HG02678 (cell line): ENCODE results near the gene NAP1L4.
A peak's percentile ranks its signal among the peaks of the same experiment; 100 is the strongest.

ENCODE experiments used
- ATAC-seq: cut with Tn5 transposase; IDR thresholded peaks from one replicate; pipeline ENCODE4 v1.9.1; 2021; ENCODE audit warnings: mild to moderate bottlenecking, moderate library complexity; ENCODE audit not compliant: unreplicated experiment

NAP1L4 gene, protein sequence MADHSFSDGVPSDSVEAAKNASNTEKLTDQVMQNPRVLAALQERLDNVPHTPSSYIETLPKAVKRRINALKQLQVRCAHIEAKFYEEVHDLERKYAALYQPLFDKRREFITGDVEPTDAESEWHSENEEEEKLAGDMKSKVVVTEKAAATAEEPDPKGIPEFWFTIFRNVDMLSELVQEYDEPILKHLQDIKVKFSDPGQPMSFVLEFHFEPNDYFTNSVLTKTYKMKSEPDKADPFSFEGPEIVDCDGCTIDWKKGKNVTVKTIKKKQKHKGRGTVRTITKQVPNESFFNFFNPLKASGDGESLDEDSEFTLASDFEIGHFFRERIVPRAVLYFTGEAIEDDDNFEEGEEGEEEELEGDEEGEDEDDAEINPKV

DNA sequence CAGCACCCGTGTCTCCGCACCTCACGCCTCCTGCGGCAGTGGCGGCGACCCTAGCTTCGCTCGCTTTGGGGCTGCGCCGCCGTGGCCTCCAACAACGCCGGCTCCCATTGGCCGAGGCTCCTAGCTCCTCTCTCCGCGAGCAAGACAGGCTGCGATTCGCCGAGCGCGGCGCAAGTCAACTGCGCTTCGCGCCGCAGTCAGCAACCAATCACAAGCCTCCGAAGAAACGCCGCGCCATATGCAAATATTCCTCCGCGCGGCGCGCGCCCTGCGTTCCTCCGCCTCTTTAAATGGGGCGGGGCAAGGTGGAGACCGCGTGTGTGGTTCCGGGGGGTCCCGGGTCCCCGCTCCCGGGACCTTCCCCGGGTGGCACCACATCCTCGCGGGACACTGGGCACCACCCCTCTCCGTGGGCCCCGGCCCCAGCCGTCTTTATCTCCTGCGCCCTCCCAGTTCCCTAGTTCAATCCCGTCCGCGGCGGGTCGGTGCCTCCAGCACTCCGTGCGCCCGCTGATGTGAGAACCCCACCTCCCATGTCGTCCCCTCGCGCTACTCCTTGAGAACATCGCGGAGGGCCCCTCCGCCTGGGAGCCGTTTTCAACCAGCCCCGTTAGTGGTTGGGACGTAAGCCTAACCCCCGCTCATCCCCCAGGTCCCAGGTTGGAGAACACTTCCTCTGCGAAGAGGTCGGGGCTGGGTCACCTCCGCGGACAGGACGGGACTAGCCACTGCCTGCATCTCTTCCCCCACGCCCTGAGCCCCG, at the start of gene NAP1L4:
TSS of gene NAP1L4 (minus strand) at position 96 of the 763 bp plus-strand sequence. CDS start 13,109 bp downstream, outside the sequence.
- ATAC-seq, result peak; percentile 87

DNA sequence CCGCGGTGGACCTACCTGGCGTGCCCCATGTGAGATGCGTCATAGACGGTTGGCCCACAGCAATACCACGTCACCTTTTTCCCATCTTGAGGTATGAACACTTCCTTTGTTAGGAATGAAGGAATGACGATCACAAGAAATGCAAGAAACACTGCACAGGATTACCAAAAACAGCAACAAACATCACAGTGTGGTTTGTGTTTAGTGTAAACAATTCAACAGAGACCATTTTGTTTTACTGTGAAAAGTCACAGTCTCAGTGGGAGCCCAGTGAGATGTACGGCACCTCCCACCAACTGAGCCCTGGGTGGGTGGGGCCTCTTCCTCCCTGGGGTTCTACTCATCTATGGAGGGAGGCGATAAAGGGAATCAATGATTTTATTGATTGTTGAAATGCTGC, 48.8 kb upstream of the NAP1L4 start:
- no peak for ATAC-seq

DNA sequence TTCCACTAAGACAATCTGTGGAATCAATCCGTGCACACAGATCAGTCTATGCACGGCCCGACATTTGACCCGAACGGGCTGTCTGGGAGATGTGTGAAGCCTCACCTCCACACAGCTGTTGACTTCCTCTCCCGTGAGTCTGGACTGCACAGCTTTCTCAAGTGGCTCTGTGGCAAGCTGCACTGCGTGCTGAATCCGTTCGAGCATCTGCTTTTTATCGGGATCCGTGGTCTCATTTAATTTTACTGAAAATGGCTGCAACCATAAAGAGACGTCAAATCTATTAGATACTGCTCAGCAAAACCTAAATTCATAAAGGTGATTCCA, 45.8 kb upstream of the NAP1L4 start:
- ATAC-seq, result no peak

DNA sequence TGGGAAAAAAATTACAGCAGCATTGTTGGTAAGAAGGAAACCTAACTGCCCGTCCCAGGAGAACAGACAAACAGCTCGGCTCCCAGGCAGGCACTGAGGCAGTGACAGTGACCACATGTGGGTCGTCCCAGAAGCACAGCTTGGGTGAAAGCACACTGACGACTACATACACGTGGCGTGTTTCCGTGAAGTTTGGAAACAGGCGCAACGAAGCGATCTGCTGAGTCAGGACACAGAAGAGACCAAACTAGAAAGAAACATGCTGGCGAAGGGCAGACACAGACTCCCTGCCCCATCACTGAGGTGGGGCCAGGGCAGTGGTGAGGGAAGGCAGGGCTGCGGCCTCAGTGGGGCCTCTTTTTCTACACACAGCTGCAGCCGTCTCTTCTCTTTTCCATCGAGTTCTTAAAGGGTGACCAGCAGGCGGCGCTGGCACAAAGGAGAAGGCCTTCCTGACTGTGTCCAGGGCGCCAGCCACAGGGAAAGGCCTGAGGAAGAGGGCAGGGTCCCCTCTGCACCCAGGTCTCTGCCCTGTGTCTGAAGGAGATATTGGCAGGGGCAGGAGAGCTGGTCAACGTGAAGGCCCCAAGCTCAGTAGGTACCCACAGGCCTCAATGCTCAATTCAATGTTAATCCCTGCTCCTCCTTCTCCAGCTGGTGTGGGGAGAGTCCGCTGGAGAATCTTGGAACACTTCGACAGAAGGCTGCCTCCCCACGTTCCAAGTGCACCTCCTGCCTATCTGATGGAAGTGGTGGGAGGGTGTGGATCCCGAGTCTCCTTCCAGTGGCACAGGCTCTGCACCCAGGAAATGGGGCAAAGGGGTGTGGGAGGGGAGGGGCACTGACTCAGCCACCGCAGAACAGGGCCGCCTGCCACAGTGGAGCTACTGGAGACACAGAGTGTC, 45.2 kb upstream of the NAP1L4 start:
- ATAC-seq, result no peak

DNA sequence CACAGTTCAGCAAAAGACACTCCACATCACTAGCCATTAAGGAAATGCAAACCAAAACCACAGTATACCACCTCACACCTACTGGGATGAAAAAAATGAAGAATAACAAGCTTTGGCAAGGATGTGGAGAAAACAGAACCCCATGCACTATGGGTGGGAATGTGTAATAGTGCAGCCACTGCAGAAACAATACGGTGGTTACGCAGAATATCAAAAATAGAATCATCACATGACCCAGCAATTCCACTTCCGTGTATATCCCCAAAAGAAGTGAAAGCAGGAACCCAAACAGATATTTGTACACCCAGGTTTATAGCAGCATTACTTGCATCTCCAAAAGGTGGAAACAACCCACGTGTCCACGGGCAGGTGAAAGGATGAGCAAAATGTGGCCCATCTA, 44.3 kb upstream of the NAP1L4 start:
- no peak for ATAC-seq

DNA sequence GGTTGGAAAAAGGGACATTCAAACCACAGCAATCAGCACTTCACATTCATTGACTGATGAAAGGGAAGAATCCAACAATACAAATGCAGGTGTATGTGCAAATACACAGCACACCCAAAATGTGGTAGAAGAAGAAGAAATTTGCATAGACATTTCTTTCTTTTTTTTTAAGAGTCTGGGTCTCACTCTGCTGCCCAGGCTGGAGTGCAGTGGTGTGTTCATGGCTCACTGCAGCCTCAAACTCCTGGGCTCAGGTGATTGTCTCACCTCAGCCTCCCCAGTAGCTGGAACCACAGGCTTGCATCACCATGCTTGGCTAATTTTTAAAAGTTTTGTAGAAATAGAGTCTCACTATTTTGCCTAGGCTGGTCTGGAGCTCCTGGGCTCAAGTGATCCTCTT, 43.2 kb upstream of the NAP1L4 start:
- ATAC-seq, result no peak

DNA sequence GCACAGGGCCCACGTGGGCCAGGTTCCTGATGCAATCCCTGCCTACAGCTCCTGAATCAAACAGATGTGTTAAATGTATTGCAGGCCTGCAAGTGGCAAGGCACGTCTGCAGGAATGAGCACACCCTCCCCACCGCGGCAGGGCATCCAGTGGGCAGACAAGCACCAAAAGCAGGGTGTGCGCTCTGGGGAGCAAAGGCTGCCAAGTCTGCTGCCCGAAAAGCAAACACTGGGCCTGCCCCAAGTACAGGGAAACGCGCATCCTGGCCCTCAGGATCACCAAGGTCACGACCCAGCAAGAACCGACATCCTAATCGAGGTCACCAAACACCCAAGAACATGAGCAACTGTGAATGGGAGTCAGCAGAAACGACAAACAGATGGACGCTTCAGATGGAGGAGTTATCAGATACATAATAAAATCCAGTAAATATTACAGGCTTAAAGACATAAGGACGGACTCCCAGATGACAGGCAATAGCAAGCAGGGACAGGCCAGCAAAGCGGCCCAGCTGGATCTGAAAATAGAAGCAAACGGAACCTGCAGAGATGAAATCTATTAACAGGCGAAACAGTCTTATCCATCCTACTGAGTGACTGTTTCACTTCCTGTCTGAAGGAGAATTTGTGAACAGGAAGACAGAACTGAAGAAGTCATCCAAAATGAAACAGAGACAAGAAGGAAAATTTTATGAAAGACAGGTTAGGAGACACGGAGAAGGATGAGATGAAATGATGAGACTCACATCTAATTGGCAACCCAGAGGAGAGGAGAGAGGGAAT, 38.4 kb upstream of the NAP1L4 start:
- no peak for ATAC-seq

DNA sequence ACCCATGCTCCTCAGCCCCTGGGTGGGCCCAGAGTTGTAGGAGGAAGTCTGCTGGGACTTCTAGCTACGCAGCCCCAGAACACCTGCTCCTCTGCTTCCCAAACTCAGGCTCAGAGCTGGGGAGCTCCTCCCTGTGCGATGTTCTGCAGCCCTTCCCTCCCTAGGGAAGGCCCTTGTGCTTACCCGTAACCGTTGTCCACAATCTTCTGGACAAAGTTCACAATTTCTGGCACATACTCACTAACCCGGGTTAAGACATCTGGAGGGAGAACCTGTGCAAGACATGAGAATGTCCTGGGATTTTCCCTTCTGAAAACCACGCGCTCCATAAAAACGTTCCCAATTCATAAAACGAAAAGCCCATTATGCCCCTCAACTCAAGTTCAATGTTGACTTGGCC, 36.7 kb upstream of the NAP1L4 start:
- ATAC-seq, result no peak

DNA sequence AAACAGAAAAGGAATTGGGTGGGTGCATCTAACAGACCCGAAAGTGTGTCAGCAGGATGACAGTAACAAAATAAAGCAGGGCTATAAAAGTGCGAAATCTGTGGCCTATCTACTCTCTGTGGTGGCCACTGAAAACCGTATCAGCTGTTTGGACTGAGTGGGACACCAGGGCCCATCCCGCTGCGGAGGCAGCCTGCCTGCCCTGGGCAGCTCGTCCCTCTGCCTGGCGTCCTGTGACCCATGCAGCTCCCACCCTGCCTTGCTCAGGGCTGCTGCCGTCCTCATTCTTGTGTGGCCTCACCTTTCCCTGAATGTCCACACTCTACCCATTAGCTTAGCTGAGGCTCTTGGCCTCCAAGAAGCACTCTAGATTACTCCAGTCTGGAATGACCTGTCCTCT, 34.7 kb upstream of the NAP1L4 start:
- no peak for ATAC-seq

DNA sequence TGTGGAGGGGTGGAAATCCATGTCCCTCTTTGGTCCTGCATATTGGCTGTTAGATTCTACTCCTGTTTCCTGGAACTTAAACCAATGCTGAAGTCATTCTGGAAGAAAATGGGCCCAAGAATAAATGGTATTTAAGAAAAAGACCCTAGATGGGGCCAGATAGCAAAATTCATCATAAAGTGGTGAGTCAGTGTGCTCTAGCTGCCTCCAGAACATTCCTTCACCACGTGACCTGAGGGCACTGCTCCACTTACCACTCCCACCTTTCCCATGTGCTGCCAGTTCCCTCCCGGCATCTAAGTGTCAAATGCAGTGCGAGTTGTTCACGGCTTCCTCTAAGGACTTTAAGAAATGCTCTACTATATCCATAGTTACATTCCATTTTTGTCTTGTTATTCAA, 30.9 kb upstream of the NAP1L4 start:
- ATAC-seq, result no peak

DNA sequence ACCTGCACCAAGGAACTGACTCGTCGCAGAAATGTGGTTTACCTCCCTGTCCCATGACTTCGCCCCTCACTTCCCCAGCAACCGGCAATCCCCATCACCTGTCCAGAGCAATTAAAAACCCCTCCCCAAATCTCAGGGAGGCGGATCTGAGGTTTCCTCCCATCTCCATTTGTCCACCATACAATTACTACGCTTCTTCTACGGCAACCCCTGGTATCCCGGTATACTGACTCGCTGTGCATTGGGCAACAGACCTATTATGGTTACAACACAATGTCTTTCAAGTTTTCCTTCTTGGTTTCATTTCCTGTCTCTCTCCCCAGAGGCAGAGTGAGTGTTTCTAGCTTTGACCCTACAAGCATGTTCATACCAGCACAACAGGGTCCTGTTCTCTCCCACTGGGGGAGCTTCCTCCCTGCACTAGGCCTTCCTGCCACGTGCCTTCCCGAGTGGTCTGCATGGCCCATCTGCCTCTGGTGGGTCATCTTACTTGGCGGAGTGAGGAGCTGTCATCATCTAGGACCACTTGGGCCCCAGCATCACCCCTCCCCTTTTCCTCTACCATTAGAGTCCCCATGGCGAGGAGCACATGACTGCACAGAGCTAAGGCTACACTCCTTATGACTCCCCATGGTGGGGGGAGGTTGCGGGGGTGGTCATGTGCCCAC, 30.3 kb upstream of the NAP1L4 start:
- ATAC-seq, result peak; percentile 78

DNA sequence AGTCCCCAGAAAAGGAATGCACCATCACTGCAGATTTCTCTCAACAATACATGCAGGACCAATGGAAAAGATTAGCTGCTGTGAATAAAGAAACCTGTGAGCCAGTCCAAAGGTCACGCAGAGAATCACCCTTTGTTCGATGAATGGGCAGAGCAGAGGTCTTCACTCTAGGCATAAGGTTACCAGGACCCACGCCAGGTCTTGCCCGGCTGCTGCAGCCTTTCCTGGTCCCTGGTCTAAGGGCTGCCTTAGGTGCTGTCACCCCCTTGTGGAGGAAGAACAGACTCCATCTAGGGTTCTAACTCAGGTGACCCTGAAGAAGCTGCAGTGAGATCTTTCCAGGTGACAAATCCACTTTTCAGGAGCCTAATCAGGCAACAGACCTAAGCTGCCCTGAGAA, 29.0 kb upstream of the NAP1L4 start:
- no peak for ATAC-seq

DNA sequence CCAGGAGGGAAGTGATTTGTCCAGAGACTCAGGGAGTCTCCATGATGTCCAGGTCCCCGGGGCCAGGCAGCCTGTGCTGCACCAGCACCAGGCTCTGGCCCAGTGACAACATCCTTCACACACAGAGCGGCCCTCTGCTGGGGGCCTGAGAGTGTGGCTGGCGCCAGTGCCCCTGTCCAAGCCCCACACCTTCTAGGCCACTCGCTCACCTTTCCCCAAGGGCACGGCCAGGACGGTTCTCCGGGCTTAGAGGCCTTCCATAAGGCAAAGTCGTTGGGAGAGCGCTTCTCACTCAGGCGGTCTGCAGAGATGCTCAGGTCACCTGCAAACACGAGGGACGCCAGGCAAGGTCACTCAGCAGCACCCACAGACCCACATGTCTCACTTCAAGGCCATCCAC, 27.9 kb upstream of the NAP1L4 start:
- no peak for ATAC-seq

DNA sequence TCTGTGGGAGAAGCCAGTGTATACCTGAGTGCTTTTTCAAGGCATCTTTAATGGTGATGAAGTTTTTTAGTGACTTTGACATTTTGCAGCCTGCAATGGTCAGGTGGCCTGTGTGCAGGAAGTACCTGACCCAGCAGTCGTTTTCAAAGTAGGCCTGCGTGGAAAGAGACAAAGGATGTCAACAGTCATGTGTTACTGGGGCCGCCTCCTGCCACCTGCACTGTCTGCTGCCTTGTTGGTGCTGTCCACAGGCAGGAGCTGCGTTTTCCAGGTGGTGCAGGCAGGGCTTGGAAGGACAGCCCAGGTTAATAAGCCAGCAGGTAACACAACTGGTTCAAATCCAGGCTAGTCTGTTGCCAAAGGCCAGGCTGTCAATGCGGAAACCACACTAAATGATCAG, 26.5 kb upstream of the NAP1L4 start:
- no peak for ATAC-seq

DNA sequence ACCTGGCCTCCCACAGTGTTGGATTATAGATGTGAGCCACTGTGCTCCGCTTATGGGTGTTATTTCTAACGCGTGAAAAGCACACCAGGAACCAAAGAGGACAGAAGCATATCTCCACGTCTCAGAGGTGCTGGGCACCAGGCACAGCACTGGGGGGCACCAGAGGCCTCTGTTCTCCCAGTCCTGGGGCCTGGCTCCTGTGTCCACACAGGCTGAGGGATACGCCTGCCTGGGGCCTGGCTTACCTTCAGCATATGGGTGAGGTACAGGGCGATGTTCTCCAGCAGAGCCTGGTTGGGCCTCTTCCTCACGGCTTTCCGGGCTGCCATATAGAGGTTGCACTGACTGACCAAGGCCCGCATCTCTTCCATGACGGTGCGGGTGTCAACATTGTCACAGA, 24.7 kb upstream of the NAP1L4 start:
- no peak for ATAC-seq

DNA sequence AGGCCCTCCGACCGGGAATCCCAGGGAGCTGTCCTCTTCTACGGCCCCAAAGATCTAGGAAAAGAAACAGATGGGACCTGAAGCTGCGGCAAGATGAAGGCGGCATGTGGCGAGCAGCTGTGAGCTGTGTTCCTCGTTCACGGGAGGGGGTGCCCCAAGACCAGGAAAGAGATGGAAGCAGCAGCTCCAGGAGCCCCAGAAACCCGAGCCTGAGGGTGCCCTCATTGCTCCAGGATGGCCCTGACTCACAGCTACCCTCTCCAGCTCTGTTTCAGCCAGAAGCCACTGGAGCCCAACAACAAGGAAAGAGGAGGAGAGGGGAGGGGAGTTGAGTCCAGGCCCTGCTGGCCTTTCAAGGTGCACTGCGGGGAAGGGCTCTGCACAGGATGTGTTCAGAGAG, 23.7 kb upstream of the NAP1L4 start:
- no peak for ATAC-seq

DNA sequence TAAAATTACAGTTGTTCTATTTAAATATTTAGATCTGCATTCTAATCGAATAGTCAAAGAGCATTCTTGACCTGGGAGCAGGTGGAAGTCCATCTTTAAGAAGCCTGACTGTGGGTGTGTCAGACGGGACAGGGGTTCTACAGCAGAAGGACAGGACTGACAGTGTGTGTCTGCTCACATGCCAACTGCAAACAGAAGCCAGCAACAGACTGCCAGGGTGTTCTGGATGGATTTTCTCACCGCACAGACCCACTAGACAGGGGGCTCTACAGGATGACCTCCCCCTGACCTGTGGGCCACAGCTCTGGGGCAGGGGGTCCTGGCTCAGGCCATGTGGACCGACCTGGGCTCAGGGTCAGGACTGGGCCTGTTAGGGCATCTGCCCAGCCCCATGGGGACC, 22.8 kb upstream of the NAP1L4 start:
- no peak for ATAC-seq

DNA sequence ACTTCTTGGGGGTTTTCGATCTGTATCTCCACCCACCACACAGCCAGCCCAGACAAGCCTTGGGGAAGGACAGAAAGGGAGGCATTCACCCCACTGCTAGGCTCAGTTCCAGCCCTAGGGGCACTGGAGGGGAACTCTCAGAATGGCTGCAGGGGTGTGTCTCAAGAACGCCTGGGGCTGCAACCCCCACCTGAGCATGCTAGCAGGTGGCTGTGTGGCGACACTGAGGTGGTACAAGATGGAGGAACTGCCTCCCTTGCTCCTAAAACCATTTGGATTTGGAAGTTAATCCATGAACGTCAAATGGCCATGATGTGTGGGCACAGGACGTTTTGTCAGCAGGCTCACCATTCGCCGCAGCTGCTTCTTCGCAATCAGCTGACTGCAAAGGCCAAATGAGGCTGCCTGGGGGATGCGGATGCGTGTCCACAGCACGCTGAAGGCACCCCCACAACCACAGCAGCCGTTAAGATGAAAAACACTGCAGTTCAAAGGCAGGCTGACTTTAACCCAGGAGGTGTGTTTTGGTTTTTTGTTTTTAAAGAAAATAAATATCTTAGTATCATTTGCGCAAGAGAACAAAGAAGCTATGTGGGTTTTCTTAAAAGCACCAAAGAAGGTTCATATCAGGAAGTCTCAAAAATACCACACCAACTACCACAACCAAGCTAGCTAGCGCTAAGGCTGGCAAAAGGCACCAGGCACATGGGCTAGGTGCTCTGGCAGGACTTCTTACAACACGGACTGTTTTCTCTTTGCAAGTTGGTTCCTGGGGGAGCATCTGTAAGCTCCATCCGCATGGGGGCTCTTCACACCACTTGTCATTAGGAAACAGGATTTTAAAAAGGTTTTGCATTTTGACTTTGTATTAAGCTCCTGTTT, 22.2 kb upstream of the NAP1L4 start:
- no peak for ATAC-seq
